ENCODE results near the gene CGB1.
"Not testable (repeated sequence)": the region's sequence is repeated elsewhere in the genome, so short reads cannot be mapped to it uniquely, and the experiment has no call there.

- TF ChIP-seq NBN (IDR thresholded peaks at IDR 0.05); POLR2AphosphoS2 (IDR thresholded peaks at IDR 0.05; ENCODE audit: low read depth, low read length): not testable (repeated sequence)
Observed at GRCh38 chr19:49031642-49032301, 4.9 kb downstream of the CGB1 start, which contains the start of gene CGB2.
